Endothelial cell of umbilical vein (primary cell): ENCODE data around the gene PLEKHG1. TPM values are rescaled to one million over a fixed set of nuclear protein-coding genes. Genes with fewer than 3 reads are reported as not detected.

Experiments used
- polyA plus RNA-seq, 4 experiments: library from polyadenylated mRNA; depleted of rRNA in 3 of 4; stranded (reverse) in 3 of 4; unstranded in 1 of 4; fragments of >200 nt; gene quantifications; 2 replicates each; pipeline versions ENCODE4 v1.2.1 to v1.2.3, GENCODE V29; 2011 to 2012; ENCODE audit warnings: missing spikeins in 1 of 4
- total RNA-seq: library from RNA; stranded (reverse); gene quantifications from 2 replicates; pipeline ENCODE4 v1.2.3, GENCODE V29; 2021

PLEKHG1 gene
- total and polyA plus RNA-seq, 2 donors (not counting 3 experiments of a cell fraction or from before 2014, with no cell fraction given), result 8.8 to 62.5 TPM

Other genes starting within 250 kb of the PLEKHG1 start
- not detected in 2 replicates for gene IYD, start 230.9 kb upstream of the PLEKHG1 start, total RNA-seq
- not detected in 2 replicates for gene IYD, start 230.9 kb upstream of the PLEKHG1 start, polyA plus RNA-seq